Measurements from ENCODE around the gene LCT. TPM values are rescaled to one million over a fixed set of nuclear protein-coding genes. Genes with fewer than 3 reads are reported as not detected.

The LCT gene
- total and polyA plus RNA-seq, 2 of the 4 experiments (the other 2 are of a cell fraction), result under 0.01 TPM; not detected in 1

- H2AK5ac ChIP-seq (ENCODE audit: low read depth, low read length), result no peak overlapping the region
- no peak overlapping the region; the same call in 1 of the 2 replicates for H3K14ac ChIP-seq (replicated peaks; ENCODE audit: low read depth, low read length)
- TF ChIP-seq ELK1 (IDR thresholded peaks at IDR 0.05; ENCODE audit: borderline replicate concordance, low read depth, low read length) (no peak), CHD1 (IDR thresholded peaks at IDR 0.05; ENCODE audit: low read depth, low read length) (no peak), CEBPB (IDR thresholded peaks at IDR 0.05; ENCODE audit: low read depth, low read length) (no peak), NFE2L2 (IDR thresholded peaks at IDR 0.05; ENCODE audit: low read depth, low read length) (no peak), RFX5 (IDR thresholded peaks at IDR 0.05; ENCODE audit: low read depth, low read length) (no peak), BHLHE40 (IDR thresholded peaks at IDR 0.05; ENCODE audit: low read depth, low read length) (no peak), RAD21 (IDR thresholded peaks at IDR 0.05; ENCODE audit: low read length) (no peak), CTCF (conservative IDR thresholded peaks at IDR 0.05; ENCODE audit: low read depth, low read length) (no peak), RCOR1 (IDR thresholded peaks at IDR 0.05; ENCODE audit: insufficient replicate concordance, low read length) (no peak), USF2 (IDR thresholded peaks at IDR 0.05; ENCODE audit: low read depth, low read length) (no peak), SMC3 (IDR thresholded peaks at IDR 0.05; ENCODE audit: low read depth, low read length) (no peak), FOS (IDR thresholded peaks at IDR 0.05; ENCODE audit: low read depth, low read length) (no peak), MXI1 (IDR thresholded peaks at IDR 0.05; ENCODE audit: borderline replicate concordance, low read depth, low read length) (no peak), MAZ (IDR thresholded peaks at IDR 0.05; ENCODE audit: borderline replicate concordance, low read depth, low read length) (no peak), POLR2A (IDR thresholded peaks at IDR 0.05; ENCODE audit: low read depth, low read length) (no peak), MAFK (IDR thresholded peaks at IDR 0.05; ENCODE audit: low read depth, low read length) (no peak)
- CTCF ChIA-PET, result no interaction called here
- H3K4me2 ChIP-seq (ENCODE audit: low read depth, low read length), result no peak overlapping the region
- no peak overlapping the region for H2BK120ac ChIP-seq (ENCODE audit: low read depth, low read length)
- H3K4ac ChIP-seq (ENCODE audit: low read depth, low read length), result no peak overlapping the region
- intact Hi-C loops (cut with micrococcal nuclease) (no loop called here), in situ Hi-C loops (cut with MboI; ENCODE audit: low sequenced_read_pairs) (no loop called here), dilution Hi-C loops (cut with HindIII; ENCODE audit: low sequenced_read_pairs, unreplicated experiment) (no loop called here)
- DNase-seq (no peak), ATAC-seq (ENCODE audit: low read depth) (no peak)
- no peak overlapping the region for H3K23ac ChIP-seq (ENCODE audit: low read depth, low read length)
- no peak overlapping the region for H4K91ac ChIP-seq (ENCODE audit: insufficient read depth, low read depth, low read length)
- no peak overlapping the region for H3K4me3 ChIP-seq (ENCODE audit: insufficient read depth, low read depth, low read length)
- no peak overlapping the region for H2BK15ac ChIP-seq (ENCODE audit: low read depth, low read length)
- H4K5ac ChIP-seq (ENCODE audit: low read depth, low read length), result no peak overlapping the region
- H3K56ac ChIP-seq (ENCODE audit: extremely low read depth, insufficient read depth, low read length), result no peak overlapping the region
- BruUV-seq (replicated peaks), result no TSS peak
- no peak overlapping the region for H2AFZ ChIP-seq (replicated peaks; ENCODE audit: low read length, poor library complexity)
- H3K27me3 ChIP-seq (ENCODE audit: control insufficient read depth, insufficient read depth, low read length), result no peaks in the 10 kb centered on the region
- H3K4me1 ChIP-seq (ENCODE audit: control insufficient read depth, insufficient read depth, low read length), result no peaks in the 10 kb centered on the region
- peaks cover 11 to 26% of the 10 kb centered on the region in 2 experiments for H3K79me1 ChIP-seq (ENCODE audit: low read depth in 1 of 2, low read length in 2 of 2)
- no peak overlapping the region for H2AK9ac ChIP-seq (replicated peaks; ENCODE audit: low read depth, low read length, poor library complexity)
- no peak overlapping the region for H2BK20ac ChIP-seq (ENCODE audit: low read depth, low read length)
- POLR2A ChIA-PET (ENCODE audit: unreplicated experiment), result no interaction called here
- peaks cover 3% of the 10 kb centered on the region for H3K9me3 ChIP-seq (ENCODE audit: control insufficient read depth, insufficient read depth, low read length)
- H3K27ac ChIP-seq (ENCODE audit: insufficient read depth, low read length), result no peak overlapping the region
- peaks cover 47% of the 10 kb centered on the region for H3K36me3 ChIP-seq (ENCODE audit: control insufficient read depth, insufficient read depth, low read length)
- no peak overlapping the region for H3K9ac ChIP-seq (ENCODE audit: low read depth, low read length)
- no peaks in the 10 kb centered on the region; the same call in 1 of the 2 replicates for H4K20me1 ChIP-seq (ENCODE audit: insufficient read depth, low read length)
- WGBS, 2 experiments (ENCODE audit: extremely low coverage in 2 of 2, insufficient read length in 1 of 2), result no CpG with 5 or more reads among the region's 8 CpGs
- no peak overlapping the region for H2BK5ac ChIP-seq (ENCODE audit: low read depth, low read length, poor library complexity, severe bottlenecking)
- no peak overlapping the region for H3K18ac ChIP-seq (ENCODE audit: low read depth, low read length)
- H3K9me1 ChIP-seq (ENCODE audit: insufficient read depth, low read length), result peaks cover 4% of the 10 kb centered on the region; the same call in 1 of the 2 replicates
- no peak overlapping the region for H4K8ac ChIP-seq (ENCODE audit: low read depth in 2 of 2, low read length in 2 of 2)
These were observed 68.1 kb downstream of the LCT start for GRCh38 chr2:135768863-135769262.

Data from IMR-90 (cell line).